Measurements from ENCODE around the gene ABHD3.
A peak's percentile ranks its signal among the peaks of the same experiment; 100 is the strongest.
"Not testable (repeated sequence)": the region's sequence is repeated elsewhere in the genome, so short reads cannot be mapped to it uniquely, and the experiment has no call there.

ABHD3 gene

GRCh38 chr18:21704603-21705364, at the start of gene ABHD3:
TSS of gene ABHD3 (minus strand) at chr18:21704774. CDS start at chr18:21704665, 109 bp downstream.
- peak; percentile 68 for DNase-seq (ENCODE audit: low read depth, low spot score)

GRCh38 chr18:21747764-21748693, 43.5 kb upstream of the ABHD3 start:
- no peak for DNase-seq (ENCODE audit: low read depth, low spot score)

GRCh38 chr18:21747268-21747667, 42.7 kb upstream of the ABHD3 start:
- no peak for DNase-seq (ENCODE audit: low read depth, low spot score)

DNA sequence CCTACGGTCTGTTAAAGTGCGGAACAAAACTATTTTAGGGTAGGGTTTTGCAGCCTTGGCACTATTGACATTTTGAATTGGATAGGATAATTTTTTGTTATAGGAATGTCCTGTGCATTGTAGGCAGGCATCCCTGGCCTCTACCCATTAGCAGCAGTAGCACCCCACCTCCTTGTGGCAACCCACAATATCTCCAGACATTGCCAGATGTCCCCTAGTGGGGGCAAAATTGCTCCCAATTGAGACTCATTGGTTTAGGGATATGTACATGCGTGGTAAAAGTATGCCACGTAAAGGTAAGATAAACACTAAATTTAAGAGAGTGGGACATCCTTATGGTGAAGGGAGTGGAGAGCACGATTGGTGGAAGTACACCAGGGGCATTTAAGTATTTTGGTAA, 40.7 kb upstream of the ABHD3 start:
- DNase-seq (ENCODE audit: low read depth, low spot score), result no peak

- DNase-seq (ENCODE audit: low read depth, low spot score), result no peak
These were observed 38.7 kb upstream of the ABHD3 start for GRCh38 chr18:21743166-21743832.

DNA sequence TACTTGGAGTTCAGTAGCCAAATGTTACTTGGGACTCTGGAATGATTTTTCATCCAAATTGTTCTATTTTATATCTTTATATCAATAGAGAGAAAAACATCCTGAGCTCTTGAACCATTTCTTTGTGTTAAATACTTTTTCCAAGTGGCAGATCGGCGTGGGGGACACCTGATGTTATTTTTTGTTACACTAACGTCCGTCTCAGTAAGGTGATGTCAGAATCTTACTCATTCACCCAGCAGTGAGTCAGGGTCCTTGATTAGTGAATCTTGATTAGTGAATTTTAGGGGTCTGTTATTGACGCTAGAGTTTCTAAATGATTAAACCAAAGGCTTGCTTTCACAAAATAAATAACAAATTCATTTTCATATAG, 37.7 kb upstream of the ABHD3 start:
- DNase-seq (ENCODE audit: low read depth, low spot score), result no peak

DNA sequence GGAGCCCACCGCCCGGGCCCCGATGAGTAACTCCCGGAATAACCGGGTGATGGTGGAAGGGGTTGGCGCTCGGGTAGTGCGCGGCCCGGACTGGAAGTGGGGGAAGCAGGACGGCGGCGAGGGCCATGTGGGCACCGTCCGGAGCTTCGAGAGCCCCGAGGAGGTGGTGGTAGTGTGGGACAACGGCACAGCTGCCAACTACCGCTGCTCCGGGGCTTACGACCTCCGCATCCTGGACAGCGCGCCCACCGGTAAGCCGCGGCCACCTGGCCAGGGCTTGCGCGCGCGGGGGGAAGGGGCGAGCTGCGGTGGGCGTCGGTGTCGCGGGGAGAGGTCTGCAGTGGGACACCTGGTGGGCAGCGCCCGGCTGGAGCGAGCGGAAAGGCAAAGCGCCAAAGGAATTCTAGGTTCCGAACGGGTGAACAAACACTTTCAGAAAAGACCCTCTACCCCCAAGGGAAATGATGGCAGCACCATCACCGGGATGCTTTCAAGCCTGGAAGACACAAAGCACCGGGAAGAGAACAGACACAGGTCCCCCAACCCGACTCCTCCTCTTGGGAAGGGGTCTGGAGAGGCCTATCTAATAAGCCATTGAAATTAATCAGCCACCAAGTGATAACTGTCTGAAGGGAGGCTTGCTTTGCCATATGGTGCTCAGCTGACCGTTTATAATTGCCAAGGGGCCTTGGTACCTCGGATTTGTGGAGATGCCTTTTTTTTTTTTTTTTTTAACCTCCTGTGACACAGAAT, 37.2 kb upstream of the ABHD3 start:
- no peak for DNase-seq (ENCODE audit: low read depth, low spot score)

- no peak for DNase-seq (ENCODE audit: low read depth, low spot score)
These were observed 36.7 kb upstream of the ABHD3 start for GRCh38 chr18:21741312-21741561.

- peak; percentile 97 for DNase-seq (ENCODE audit: low read depth, low spot score)
These were observed 36.2 kb upstream of the ABHD3 start, which contains the start of gene MIB1 for GRCh38 chr18:21740538-21741311. TSS of gene MIB1 (plus strand) at chr18:21740792. CDS start at chr18:21741584, 792 bp downstream.

- DNase-seq (ENCODE audit: low read depth, low spot score), result no peak
These were observed 35.3 kb upstream of the ABHD3 start for GRCh38 chr18:21739604-21740537.

DNA sequence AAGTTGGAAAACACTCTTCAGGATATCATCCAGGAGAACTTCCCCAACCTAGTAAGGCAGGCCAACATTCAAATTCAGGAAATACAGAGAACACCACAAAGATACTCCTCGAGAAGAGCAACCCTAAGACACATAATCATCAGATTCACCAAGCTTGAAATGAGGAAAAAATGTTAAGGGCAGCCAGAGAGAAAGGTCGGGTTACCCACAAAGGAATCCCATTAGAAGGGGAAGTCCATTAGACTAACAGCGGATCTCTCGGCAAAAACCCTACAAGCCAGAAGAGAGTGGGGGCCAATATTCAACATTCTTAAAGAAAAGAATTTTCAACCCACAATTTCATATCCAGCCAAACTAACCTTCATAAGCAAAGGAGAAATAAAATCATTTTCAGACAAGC, 32.4 kb upstream of the ABHD3 start:
- not testable (repeated sequence) for DNase-seq (ENCODE audit: low read depth, low spot score)

DNA sequence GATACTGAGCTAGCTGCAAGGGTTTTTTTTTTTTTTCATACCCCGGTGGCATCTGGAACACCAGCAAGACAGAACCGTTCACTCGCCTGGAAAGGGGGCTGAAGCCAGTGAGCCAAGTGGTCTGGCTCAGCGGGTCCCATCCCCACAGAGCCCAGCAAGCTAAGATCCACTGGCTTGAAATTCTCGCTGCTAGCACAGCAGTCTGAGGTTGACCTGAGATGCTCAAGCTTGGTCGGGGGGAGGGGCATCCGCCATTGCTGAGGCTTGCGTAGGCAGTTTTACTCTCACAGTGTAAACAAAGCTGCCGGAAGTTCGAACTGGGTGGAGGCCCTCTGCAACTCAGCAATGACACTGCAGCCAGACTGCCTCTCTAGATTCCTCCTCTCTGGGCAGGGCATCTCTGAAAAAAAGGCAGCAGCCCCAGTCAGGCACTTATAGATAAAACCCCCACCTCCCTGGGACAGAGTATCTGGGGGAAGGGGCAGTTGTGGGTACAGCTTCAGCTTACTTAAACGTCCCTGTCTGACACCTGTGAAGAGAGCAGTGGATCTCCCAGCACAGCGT, 31.0 kb upstream of the ABHD3 start:
- DNase-seq (ENCODE audit: low read depth, low spot score), result no peak

DNA sequence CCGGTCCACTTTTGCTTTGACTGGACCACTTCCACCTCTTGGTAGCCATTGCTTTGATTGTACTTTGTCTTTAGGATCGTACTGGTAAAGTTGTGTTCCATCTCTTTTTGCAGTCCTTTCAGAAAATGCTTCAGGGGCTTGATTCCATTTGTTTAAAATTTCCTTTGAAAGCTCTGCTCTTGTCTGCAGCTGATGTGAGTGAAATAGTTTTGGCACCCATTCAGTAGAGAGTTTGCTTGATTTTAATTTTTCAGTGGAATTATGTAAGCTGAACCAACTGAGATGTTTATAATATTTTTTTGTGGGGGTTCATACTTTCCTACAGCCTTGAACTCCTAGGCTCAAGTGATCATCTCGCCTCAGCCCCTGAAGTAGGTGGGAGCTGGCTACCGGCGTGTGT, 28.4 kb upstream of the ABHD3 start:
- DNase-seq (ENCODE audit: low read depth, low spot score), result no peak

DNA sequence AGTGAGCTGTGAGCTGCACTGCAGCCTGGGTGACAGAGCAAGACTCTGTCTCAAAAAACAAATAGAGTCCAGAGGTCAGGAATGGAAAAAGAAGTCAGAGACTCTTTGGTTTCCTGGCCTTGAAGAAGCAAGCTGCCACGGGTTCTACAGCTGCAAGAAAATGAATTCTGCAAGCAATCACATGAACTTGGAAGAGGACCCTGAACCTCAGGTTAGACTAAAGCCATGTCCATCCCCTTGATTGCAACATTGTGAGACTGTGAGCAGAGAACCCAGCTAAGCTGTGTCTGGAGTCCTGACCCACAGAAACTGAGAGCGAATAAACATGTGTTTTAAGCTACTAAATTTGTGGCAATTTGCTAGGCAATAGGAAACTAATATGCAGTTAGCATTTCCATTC, 23.1 kb upstream of the ABHD3 start:
- DNase-seq (ENCODE audit: low read depth, low spot score), result no peak

DNA sequence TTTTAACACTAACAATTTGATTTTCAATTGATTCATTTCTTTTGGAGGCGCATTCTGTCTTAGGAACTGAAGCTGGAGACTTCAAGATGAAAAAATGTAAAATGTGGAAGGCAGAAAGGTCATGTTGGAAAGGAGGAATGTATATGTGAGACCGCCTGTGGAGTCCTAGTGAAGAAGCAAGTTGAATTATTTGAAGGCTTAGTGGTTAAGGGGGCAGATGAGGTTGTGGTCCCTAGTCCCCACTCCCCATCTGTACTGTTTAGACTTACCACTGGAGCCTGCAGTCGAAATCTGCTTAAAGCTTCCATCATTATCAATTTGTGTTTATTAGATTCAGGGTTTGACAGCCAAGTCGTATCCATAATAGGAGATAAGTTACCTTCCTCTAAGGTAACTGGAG, 20.6 kb upstream of the ABHD3 start:
- DNase-seq (ENCODE audit: low read depth, low spot score), result no peak

- DNase-seq (ENCODE audit: low read depth, low spot score), result no peak
These were observed 18.1 kb upstream of the ABHD3 start for GRCh38 chr18:21722687-21723086.

DNA sequence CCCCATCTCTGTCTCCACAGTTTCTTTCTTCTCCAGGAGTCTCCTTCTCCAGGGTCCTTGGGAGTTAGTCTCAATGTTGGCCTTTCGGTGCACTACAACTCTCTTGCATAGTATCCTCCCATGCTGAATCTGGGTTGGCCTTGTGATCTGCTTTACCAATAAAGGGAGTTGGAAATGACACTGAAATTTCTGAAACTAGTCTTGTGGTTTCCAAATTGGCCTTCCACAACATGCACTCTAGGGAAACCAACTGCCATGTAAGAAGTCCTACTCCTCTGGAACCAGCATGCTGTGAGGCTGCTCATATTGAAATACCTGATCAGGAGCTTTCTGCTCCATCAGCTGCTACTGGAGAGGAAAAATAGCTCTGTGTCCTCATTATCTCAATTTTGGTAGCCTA, 9.9 kb upstream of the ABHD3 start:
- no peak for DNase-seq (ENCODE audit: low read depth, low spot score)

DNA sequence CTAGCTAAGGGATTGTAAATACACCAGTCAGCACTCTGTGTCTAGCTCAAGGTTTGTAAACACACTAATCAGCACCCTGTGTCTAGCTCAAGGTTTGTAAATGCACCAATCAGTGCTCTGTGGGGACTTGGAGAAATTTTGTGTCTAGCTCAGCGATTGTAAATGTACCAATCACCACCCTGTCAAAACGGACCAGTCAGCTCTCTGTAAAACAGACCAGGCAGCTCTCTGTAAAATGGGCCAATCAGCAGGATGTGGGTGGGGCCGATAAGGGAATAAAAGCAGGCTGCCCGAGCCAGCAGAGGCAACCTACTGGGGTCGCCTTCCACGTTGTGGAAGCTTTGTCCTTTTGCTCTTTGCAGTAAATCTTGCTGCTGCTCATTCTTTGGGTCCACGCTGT, 2.6 kb upstream of the ABHD3 start:
- not testable (repeated sequence) for DNase-seq (ENCODE audit: low read depth, low spot score)

DNA sequence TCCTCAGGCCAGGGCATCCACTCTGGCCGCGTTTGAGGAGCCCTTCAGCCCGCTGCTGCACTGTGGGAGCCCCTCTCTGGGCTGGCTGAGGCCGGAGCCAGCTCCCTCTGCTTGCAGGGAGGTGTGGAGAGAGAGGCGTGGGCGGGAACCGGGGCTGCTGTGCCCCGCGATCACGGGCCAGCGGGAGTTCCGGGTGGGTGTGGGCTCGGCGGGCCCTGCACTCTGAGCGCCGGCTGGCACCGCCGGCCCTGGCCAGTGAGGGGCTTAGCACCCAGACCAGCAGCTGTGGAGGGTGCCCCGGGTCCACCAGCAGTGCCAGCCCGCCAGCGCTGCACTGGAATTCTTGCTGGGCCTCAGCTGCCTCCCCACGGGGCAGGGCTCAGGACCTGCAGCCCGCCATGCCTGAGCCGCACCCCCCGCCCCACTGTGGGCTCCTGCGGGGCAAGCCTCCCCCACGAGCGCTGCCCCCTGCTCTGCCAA, 1.9 kb upstream of the ABHD3 start:
- DNase-seq (ENCODE audit: low read depth, low spot score), result no peak
